GM18505 (cell line): ENCODE results near the gene METRNL.

ENCODE experiments used
- ATAC-seq: cut with Tn5 transposase; IDR thresholded peaks from one replicate; pipeline ENCODE4 v1.9.1; 2021; ENCODE audit not compliant: unreplicated experiment
- POLR2A ChIP-seq: IDR thresholded peaks from 4 replicates; pipeline ENCODE4 v1.6.1; 2011; ENCODE audit warnings: borderline replicate concordance; ENCODE audit not compliant: insufficient read depth, insufficient read length; ENCODE audit errors: extremely low read depth

The METRNL gene

DNA sequence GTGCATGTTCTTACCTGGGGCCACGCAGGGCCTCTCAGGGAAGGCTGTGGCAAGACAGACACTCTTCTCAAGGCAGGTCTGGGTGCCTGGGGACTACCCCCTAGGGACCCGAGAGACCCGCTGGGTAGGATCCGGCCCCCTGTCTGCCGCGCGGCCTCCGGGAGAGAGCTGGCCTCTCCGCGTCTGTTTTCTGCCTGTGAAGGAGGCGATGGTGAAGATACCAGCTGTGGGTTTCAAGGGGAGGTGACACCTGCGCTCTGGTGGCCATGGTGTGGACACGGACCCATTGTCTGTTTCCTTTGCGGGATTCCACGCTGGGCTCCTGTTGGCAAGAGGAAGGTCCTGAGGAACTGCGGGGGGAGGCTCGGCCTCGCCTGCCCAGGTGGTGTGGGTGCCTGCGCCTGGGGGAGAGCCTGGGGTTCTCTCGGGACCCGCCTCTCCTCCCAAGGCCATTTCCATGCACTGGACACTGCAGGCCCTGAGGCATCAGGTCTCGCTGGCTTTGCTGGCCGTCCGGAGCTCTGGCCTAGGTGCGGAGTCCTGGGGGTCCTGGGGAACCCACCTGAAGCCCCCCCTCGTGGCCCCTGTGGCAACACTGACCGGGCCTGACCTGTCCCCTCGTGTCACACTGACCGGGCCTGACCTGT is 12.2 kb upstream of the METRNL start:
- ATAC-seq, result no peak
- TF ChIP-seq POLR2A, result no peak

DNA sequence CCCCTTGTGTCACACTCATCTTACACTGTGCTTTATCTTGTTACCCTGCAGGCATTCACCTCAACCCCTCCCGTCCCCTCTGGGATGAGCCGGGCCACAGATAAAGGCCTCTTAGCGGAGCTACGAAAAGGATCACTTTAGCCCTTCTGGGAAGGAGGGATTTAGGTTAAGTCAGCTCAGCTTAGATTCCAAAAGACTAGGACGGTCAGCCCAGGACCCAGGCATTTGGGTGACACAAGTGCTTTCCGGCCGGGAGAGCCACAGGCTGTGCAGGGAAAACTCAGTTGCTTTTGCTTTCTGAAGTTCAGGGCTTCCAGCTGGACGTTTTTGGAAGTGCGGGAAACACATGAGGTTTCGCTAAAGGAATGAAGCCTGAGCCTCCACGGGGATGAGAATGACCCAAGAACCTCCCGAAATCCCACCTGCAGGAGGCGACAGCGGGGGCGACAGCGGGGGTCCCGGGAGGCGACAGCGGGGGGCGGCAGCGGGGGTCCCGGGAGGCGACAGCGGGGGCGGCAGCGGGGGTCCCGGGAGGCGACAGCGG is 11.6 kb upstream of the METRNL start:
- no peak for TF ChIP-seq POLR2A
- ATAC-seq, result no peak

GRCh38 chr17:83068641-83069570 is 10.5 kb upstream of the METRNL start:
- no peak for TF ChIP-seq POLR2A
- ATAC-seq, result no peak

DNA sequence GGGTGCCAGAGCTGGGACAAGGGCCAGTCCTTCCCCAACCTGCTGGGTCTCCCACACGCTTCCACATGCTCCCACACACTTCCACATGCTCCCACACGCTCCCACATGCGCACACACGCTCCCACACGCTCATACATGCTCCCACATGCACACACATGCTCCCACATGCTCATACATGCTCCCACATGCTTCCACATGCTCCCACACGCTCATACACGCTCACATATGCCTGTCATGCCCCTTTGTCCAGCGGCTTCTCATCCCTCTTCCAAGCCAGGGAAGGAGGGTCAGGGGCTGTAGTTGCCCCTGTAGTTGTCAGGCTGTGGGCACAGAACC is 9.9 kb upstream of the METRNL start:
- no peak for TF ChIP-seq POLR2A
- ATAC-seq, result no peak

DNA sequence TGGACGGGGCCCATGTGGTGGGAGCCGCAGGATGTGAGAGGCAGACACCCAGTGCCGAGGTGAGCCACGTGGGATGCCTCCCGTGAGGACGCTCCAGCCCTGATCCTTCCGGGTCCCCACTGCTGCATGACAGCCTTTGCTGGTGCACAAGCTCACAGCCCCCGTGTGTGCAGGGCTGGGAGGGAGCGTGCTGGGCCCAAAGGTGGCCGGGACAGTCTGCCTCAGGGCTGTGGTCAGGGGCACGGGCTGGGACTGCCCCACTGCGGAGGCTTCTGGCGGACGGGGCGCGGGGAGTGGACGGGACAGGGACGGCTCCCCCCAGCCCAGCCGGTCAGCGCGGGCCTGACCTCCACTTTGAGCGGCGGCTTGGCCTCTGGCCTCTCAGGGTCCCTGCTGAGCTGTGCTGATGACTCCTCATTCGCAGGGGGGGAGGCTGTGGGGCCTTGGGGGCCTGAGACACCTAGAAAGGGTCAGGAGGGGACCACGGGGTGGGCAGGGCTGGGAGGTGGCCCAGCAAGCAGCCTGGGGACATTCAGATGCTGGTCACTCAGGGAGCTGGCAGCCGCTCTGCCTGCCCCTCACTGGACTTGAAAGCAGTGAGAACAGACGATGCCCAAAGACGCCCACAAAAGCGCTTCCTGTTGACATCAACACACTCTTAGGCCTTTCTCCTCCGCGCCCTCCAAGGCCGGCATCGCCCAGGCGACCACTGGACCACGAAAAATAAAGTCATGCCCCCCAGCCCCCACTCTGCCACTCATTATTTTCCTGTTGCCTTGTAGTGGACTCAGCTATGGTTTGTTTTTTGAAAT is 9.3 kb upstream of the METRNL start:
- TF ChIP-seq POLR2A, result no peak
- ATAC-seq, result no peak

- ATAC-seq, result no peak
- no peak for TF ChIP-seq POLR2A
Observed at GRCh38 chr17:83070800-83071341, 8.5 kb upstream of the METRNL start.

DNA sequence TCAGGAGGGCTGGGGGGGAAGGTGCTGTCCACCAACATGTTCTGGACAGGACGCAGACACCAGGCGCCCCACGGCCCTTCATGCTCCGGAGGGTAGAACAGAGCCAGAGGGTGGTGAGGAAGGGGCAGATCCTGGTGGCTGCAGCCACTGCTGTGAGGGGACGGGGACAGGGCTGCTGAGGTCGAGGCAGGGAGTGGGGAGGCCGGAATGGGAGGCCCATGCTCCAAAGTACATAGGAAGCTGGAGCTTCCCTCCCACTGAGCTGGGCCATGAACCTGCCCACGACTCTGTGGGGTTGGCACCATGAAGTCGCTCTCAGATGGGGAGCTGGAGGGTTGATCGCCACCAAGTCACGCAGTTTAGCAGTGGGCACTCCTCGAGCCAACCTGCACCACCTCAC is 8.0 kb upstream of the METRNL start:
- no peak for ATAC-seq
- no peak for TF ChIP-seq POLR2A

GRCh38 chr17:83071966-83072562 is 7.3 kb upstream of the METRNL start:
- ATAC-seq, result no peak
- no peak for TF ChIP-seq POLR2A

DNA sequence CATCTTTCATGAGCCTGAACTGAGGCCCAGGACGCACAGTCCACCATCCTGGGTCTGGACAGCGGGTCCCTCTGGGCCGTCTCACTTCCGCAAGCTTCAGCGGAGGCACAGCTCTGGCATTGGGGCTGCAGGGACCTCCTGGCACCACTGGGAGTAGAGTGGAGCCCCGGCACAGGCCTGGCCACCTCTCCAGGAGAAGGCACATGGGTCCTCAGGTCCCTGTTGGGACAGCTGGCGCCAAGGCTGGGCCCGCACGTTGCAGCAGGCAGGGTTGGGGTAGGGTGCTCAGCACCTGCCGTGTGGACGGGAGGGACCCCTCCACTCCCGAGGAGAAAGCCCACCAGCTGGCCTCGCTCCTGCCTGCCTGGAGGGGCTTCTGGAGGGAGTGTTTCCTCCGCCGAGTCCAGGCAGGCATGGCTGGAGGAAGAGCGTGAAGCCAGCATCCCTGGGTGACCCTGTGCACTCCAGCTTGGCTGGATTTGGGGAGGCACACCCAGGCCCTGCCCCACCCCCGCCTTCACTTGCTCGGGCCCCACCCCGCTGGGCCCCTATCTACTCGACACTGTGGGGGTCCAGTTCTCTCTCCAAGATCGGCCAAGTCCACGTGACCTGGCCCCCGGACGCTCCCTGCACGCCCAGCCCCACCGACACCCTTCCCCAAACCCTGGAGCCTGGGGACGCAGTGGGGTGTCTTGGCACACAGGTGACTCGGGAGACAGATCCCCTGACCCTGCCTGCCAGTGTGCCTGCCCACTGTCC is 6.6 kb upstream of the METRNL start:
- no peak for ATAC-seq
- no peak for TF ChIP-seq POLR2A

GRCh38 chr17:83073389-83074063 is 5.9 kb upstream of the METRNL start:
- ATAC-seq, result no peak
- TF ChIP-seq POLR2A, result no peak

DNA sequence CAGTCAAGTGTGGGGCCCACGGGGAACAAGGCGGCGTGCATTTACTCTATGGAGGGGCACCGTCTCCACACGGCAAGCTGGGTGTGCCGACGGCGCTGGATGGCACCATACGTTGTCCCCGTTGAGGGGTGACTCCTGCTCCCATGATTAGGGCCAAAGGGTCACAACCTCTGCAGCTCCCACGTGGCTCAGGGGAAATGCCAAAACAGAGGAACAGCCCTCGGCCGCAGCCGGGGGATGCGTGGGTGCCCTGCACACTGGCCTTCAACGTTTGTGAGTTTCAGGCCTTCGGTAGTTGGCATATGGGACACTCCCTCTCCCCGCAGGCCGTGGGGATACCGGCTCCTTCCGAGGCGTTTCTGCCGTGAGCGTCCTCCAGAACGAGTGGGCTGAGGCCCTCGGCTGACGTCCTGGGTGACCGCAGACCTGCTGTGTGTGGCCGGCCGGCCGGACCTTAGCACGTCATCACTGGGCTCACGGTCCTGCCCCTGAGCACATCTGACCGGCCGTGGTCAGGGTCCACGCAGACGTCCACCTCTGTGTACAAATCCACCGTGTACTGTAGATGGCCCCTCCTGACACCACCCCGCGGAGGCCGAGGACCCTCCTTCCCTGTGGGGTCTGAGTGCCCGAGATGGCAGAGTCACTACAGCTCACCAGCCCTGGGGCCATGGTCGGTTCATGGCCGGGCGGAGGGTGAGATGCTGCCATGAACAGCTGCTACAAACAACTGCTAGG is 4.8 kb upstream of the METRNL start:
- no peak for ATAC-seq
- TF ChIP-seq POLR2A, result no peak

- ATAC-seq, result no peak
- TF ChIP-seq POLR2A, result no peak
Observed at GRCh38 chr17:83075270-83075880, 4.0 kb upstream of the METRNL start.
